ENCODE measurements around the gene SRSF5. TPM values are rescaled to one million over a fixed set of nuclear protein-coding genes. Genes with fewer than 3 reads are reported as not detected.
"Not testable (repeated sequence)": the region's sequence is repeated elsewhere in the genome, so short reads cannot be mapped to it uniquely, and the experiment has no call there.

Gene SRSF5
- total RNA-seq (2014; rRNA removed; shearing (Covaris generic); ENCODE audit: low replicate concordance) = 292 and 379 TPM in 2 replicates

- no peaks in the 10 kb centered on the region for H3K9me3 ChIP-seq (ENCODE audit: low read length)
- peak within 1 kb of the TSS; percentile 96 for H3K9ac ChIP-seq (ENCODE audit: low read length)
- H3K36me3 ChIP-seq (ENCODE audit: insufficient read depth, low read length) = peaks cover 43% of the 10 kb centered on the region
- H2AFZ ChIP-seq (ENCODE audit: low read length) = peak within 1 kb of the TSS; percentile 84
- no peaks in the 10 kb centered on the region for H3K27me3 ChIP-seq (ENCODE audit: low read length)
- peak within 1 kb of the TSS; percentile 98 for H3K4me2 ChIP-seq (ENCODE audit: low read depth, low read length, poor library complexity, severe bottlenecking)
- peaks cover 18% of the 10 kb centered on the region for H3K4me1 ChIP-seq (ENCODE audit: low read length)
- H4K20me1 ChIP-seq (ENCODE audit: insufficient read depth, low read depth, low read length) = peaks cover 36% of the 10 kb centered on the region
- peak within 1 kb of the TSS; percentile 93 for H3K4me3 ChIP-seq (ENCODE audit: low read length)
- DNase-seq = peak; percentile 99
- H3K79me2 ChIP-seq (ENCODE audit: low read length) = peaks cover 45% of the 10 kb centered on the region
- H3K9me2 ChIP-seq (replicated peaks; ENCODE audit: insufficient read depth, low read length) = no peaks in the 10 kb centered on the region
- peak within 1 kb of the TSS; percentile 85 for H3K27ac ChIP-seq (ENCODE audit: low read length)
Measured at GRCh38 chr14:69766984-69767368, at the start of gene SRSF5. SRSF5 (plus strand) TSS chr14:69767142; CDS start chr14:69768157, 1,015 bp downstream.

DNA sequence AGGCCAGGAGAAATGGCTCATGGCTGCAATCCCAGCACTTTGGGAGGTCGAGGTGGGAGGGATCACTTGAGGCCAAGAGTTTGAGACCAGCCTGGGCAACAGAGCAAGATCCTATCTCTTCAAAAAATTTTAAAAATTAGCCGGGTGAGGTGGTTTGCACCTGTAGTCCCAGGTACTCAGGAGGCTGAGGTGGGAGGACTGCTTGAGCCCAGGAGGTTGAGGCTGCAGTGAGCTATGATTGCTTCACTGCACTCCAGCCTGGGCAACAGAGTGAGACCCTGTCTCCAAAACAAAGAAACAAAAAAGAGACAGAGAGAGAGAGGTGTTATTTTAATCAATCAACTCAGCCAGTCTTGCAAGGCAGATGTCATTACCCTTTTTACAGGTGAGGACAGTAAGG, 48.3 kb upstream of the SRSF5 start:
- not testable (repeated sequence) for H3K4me1 ChIP-seq (ENCODE audit: low read length); H3K4me3 ChIP-seq (ENCODE audit: low read length); H3K27ac ChIP-seq (ENCODE audit: low read length); H2AFZ ChIP-seq (ENCODE audit: low read length); DNase-seq; H3K36me3 ChIP-seq (ENCODE audit: insufficient read depth, low read length); H3K9me2 ChIP-seq (replicated peaks; ENCODE audit: insufficient read depth, low read length); H3K9me3 ChIP-seq (ENCODE audit: low read length); H3K27me3 ChIP-seq (ENCODE audit: low read length); H3K79me2 ChIP-seq (ENCODE audit: low read length); H3K9ac ChIP-seq (ENCODE audit: low read length); H3K4me2 ChIP-seq (ENCODE audit: low read depth, low read length, poor library complexity, severe bottlenecking); H4K20me1 ChIP-seq (ENCODE audit: insufficient read depth, low read depth, low read length)

DNA sequence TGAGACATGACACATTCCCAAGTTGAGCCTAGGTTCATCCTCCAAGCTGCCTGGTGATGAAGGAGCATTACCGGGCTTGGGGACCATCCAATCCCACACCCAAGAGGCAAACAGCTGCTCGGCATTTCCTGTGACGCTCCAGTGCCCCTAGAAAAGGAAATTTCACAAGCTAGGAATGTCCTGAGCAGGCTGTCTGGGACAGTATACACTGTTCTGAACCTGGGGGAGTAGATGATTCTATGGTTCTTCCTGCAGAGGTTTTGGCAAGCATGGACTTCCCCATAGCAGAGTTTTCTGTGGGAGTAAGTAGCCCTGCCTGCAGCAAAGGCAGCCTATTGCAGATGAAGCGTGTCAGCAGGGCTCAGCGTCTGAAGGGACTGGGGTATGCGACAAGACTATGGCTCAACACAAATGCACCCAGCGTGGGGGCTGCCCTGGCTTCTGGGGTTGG, 47.4 kb upstream of the SRSF5 start:
- no peaks in the 10 kb centered on the region for H3K9me3 ChIP-seq (ENCODE audit: low read length)
- peaks cover 2% of the 10 kb centered on the region; the same call in 1 of the 2 replicates for H3K36me3 ChIP-seq (ENCODE audit: insufficient read depth, low read length)
- no peak overlapping the region for H3K4me2 ChIP-seq (ENCODE audit: low read depth, low read length, poor library complexity, severe bottlenecking)
- no peaks in the 10 kb centered on the region for H3K79me2 ChIP-seq (ENCODE audit: low read length)
- no peaks in the 10 kb centered on the region for H3K4me1 ChIP-seq (ENCODE audit: low read length)
- no peak overlapping the region for H2AFZ ChIP-seq (ENCODE audit: low read length)
- no peaks in the 10 kb centered on the region for H4K20me1 ChIP-seq (ENCODE audit: insufficient read depth, low read depth, low read length)
- no peak overlapping the region for H3K27ac ChIP-seq (ENCODE audit: low read length)
- DNase-seq = no peak
- no peaks in the 10 kb centered on the region; the same call in 1 of the 2 replicates for H3K9me2 ChIP-seq (replicated peaks; ENCODE audit: insufficient read depth, low read length)
- no peak overlapping the region for H3K9ac ChIP-seq (ENCODE audit: low read length)
- no peak overlapping the region for H3K4me3 ChIP-seq (ENCODE audit: low read length)
- no peaks in the 10 kb centered on the region for H3K27me3 ChIP-seq (ENCODE audit: low read length)

- H3K4me3 ChIP-seq (ENCODE audit: low read length) = no peak overlapping the region
- no peaks in the 10 kb centered on the region for H3K36me3 ChIP-seq (ENCODE audit: insufficient read depth, low read length)
- H3K9ac ChIP-seq (ENCODE audit: low read length) = no peak overlapping the region
- no peak overlapping the region for H3K27ac ChIP-seq (ENCODE audit: low read length)
- no peak overlapping the region for H3K4me2 ChIP-seq (ENCODE audit: low read depth, low read length, poor library complexity, severe bottlenecking)
- H3K4me1 ChIP-seq (ENCODE audit: low read length) = no peaks in the 10 kb centered on the region
- H4K20me1 ChIP-seq (ENCODE audit: insufficient read depth, low read depth, low read length) = no peaks in the 10 kb centered on the region
- H2AFZ ChIP-seq (ENCODE audit: low read length) = no peak overlapping the region
- no peaks in the 10 kb centered on the region for H3K79me2 ChIP-seq (ENCODE audit: low read length)
- H3K27me3 ChIP-seq (ENCODE audit: low read length) = no peaks in the 10 kb centered on the region
- H3K9me2 ChIP-seq (replicated peaks; ENCODE audit: insufficient read depth, low read length) = no peaks in the 10 kb centered on the region
- no peaks in the 10 kb centered on the region for H3K9me3 ChIP-seq (ENCODE audit: low read length)
- no peak for DNase-seq
Measured at GRCh38 chr14:69720912-69721311, 46.0 kb upstream of the SRSF5 start.

DNA sequence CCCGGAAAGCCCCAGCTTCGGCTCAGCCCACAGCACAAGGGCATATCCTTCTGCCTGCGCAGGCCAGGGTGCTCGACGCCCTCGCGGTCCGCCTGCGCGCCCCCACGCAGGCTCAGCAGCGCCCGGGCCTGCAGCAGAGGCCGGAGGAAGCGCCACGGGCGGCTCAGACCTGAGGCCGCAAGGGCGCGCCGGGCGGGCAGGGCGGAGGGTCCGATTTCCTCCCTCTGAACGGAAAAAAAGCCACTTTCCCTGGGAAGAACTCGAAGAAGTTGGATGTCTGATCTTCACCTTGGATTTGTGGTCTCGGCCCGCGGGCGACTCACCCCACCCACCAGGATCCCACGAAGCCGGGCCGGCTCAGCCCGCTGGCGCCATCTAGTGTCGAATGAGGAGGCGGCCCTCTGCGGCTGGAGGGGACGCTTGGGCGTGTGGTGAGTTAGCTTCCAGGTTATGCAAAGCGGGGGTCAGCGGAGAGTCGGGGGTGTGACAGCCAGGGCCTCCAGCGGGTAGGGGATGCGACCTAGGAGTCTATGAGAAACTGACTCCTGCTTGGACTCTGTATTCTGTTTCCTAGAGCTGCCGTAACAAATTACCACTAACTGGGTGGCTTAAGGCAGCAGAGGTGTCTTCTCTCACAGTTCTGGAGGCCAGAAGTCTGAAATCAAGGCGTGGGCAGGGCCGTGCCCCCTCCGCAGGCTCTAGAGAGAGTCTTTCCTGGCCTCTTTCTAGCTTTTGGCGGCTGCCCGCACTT, 40.0 kb upstream of the SRSF5 start:
- H3K4me2 ChIP-seq (ENCODE audit: low read depth, low read length, poor library complexity, severe bottlenecking) = peak overlapping the region; percentile 77
- H4K20me1 ChIP-seq (ENCODE audit: insufficient read depth, low read depth, low read length) = no peaks in the 10 kb centered on the region
- no peaks in the 10 kb centered on the region for H3K9me3 ChIP-seq (ENCODE audit: low read length)
- no peaks in the 10 kb centered on the region for H3K9me2 ChIP-seq (replicated peaks; ENCODE audit: insufficient read depth, low read length)
- H3K36me3 ChIP-seq (ENCODE audit: insufficient read depth, low read length) = no peaks in the 10 kb centered on the region
- H3K9ac ChIP-seq (ENCODE audit: low read length) = peak overlapping the region; percentile 61
- peak overlapping the region; percentile 56 for H3K4me3 ChIP-seq (ENCODE audit: low read length)
- peaks cover 14% of the 10 kb centered on the region for H3K4me1 ChIP-seq (ENCODE audit: low read length)
- H3K27ac ChIP-seq (ENCODE audit: low read length) = no peak overlapping the region
- H3K79me2 ChIP-seq (ENCODE audit: low read length) = no peaks in the 10 kb centered on the region
- DNase-seq = peak; percentile 94
- H2AFZ ChIP-seq (ENCODE audit: low read length) = peak overlapping the region; percentile 57
- H3K27me3 ChIP-seq (ENCODE audit: low read length) = no peaks in the 10 kb centered on the region

DNA sequence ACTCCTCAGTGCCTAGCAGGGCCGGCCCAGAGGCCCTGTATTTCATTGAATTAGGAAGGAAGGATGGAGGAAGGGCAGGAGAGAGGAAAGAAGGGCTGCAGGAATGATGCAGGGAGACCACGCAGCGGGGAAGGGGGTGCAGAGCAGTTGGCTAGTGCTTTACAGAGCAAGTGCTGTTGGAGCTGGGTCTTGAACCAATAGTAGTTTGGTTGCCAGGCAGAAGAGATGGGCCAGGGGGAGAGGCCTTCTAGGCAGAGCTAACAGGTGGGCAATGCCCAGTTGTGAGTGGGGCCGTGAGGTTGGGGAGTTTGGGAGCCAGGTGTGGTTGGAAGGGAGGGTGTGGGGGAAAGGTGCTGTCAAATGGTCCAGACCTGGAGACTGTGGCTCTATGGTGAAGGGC, 39.1 kb upstream of the SRSF5 start:
- Histone ChIP-seq H3K4me2 (ENCODE audit: low read depth, low read length, poor library complexity, severe bottlenecking) (no peak overlapping the region), H3K79me2 (ENCODE audit: low read length) (no peaks in the 10 kb centered on the region), H3K27ac (ENCODE audit: low read length) (no peak overlapping the region), H3K27me3 (ENCODE audit: low read length) (no peaks in the 10 kb centered on the region), H2AFZ (ENCODE audit: low read length) (no peak overlapping the region), H3K36me3 (ENCODE audit: insufficient read depth, low read length) (no peaks in the 10 kb centered on the region), H3K9me2 (replicated peaks; ENCODE audit: insufficient read depth, low read length) (no peaks in the 10 kb centered on the region), H4K20me1 (ENCODE audit: insufficient read depth, low read depth, low read length) (no peaks in the 10 kb centered on the region), H3K9me3 (ENCODE audit: low read length) (no peaks in the 10 kb centered on the region), H3K9ac (ENCODE audit: low read length) (no peak overlapping the region), H3K4me1 (ENCODE audit: low read length) (peaks cover 14% of the 10 kb centered on the region), H3K4me3 (ENCODE audit: low read length) (no peak overlapping the region)
- no peak for DNase-seq

- H2AFZ ChIP-seq (ENCODE audit: low read length); H3K4me1 ChIP-seq (ENCODE audit: low read length); H3K9ac ChIP-seq (ENCODE audit: low read length); H3K9me2 ChIP-seq (replicated peaks; ENCODE audit: insufficient read depth, low read length); H3K9me3 ChIP-seq (ENCODE audit: low read length); H4K20me1 ChIP-seq (ENCODE audit: insufficient read depth, low read depth, low read length); H3K4me3 ChIP-seq (ENCODE audit: low read length); H3K36me3 ChIP-seq (ENCODE audit: insufficient read depth, low read length); H3K27me3 ChIP-seq (ENCODE audit: low read length); H3K4me2 ChIP-seq (ENCODE audit: low read depth, low read length, poor library complexity, severe bottlenecking); H3K79me2 ChIP-seq (ENCODE audit: low read length); DNase-seq; H3K27ac ChIP-seq (ENCODE audit: low read length): not testable (repeated sequence)
Measured at GRCh38 chr14:69731919-69732598, 34.9 kb upstream of the SRSF5 start.

GRCh38 chr14:69736405-69736804, 30.5 kb upstream of the SRSF5 start:
- H3K4me1 ChIP-seq (ENCODE audit: low read length); H3K79me2 ChIP-seq (ENCODE audit: low read length); H3K9me3 ChIP-seq (ENCODE audit: low read length); H3K9ac ChIP-seq (ENCODE audit: low read length); H4K20me1 ChIP-seq (ENCODE audit: insufficient read depth, low read depth, low read length); H3K27me3 ChIP-seq (ENCODE audit: low read length); H3K27ac ChIP-seq (ENCODE audit: low read length); H2AFZ ChIP-seq (ENCODE audit: low read length); H3K9me2 ChIP-seq (replicated peaks; ENCODE audit: insufficient read depth, low read length); H3K4me3 ChIP-seq (ENCODE audit: low read length); DNase-seq; H3K4me2 ChIP-seq (ENCODE audit: low read depth, low read length, poor library complexity, severe bottlenecking); H3K36me3 ChIP-seq (ENCODE audit: insufficient read depth, low read length): not testable (repeated sequence)

Measured in Karpas-422 (cell line).